ENCODE measurements around the gene FARP1.

DNA sequence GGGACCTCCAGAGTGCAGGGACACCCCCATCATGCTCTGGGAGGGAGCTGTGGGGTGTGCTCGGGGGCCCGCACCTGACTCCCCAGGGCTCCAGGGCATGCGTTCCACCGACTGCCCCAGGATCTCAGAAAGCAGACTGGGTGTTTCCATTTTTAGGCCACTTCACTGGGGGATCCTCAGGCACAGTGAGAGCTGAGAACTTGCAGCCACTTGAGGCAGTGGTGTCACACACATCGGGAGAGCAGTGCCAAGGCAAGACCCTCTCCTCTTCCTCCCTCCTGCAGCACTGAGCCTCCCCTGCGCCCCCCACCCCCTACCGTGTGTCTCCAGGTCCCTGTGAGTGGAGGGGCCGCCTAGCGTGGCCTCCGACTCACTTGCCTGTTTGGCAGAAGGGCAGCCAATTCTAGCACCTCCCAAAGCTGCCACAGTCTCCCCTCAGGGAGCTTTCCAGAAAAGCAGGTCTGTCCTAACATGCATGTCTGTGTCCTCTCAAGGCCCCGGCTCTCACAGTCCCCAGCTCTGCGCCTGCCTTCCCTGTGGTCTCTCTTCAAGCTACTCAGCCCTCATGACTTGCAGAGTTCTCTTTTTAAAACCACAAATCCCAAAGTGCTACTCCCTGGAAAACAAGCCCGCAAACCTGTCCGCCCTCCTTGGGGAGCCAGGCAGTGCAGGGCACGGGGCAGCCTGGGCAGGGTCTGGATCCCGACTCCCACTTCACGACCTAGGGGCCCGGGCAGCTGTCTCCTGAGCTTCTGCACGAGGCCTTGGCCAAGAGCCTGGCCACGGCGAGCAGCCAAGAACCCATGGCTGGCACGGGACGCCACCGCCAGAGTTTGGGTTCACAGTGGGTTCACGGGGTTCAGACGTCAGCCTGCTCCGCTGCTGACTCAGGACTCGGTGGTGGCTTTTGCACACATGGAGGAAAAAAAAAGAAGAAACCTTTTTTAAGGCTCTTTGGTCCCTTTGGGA lies 339.9 kb downstream of the FARP1 start:
- TF ChIP-seq, protein P1, sequence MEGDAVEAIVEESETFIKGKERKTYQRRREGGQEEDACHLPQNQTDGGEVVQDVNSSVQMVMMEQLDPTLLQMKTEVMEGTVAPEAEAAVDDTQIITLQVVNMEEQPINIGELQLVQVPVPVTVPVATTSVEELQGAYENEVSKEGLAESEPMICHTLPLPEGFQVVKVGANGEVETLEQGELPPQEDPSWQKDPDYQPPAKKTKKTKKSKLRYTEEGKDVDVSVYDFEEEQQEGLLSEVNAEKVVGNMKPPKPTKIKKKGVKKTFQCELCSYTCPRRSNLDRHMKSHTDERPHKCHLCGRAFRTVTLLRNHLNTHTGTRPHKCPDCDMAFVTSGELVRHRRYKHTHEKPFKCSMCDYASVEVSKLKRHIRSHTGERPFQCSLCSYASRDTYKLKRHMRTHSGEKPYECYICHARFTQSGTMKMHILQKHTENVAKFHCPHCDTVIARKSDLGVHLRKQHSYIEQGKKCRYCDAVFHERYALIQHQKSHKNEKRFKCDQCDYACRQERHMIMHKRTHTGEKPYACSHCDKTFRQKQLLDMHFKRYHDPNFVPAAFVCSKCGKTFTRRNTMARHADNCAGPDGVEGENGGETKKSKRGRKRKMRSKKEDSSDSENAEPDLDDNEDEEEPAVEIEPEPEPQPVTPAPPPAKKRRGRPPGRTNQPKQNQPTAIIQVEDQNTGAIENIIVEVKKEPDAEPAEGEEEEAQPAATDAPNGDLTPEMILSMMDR (IDR thresholded peaks at IDR 0.05) = no peak
- no peak for TF ChIP-seq POLR2A (IDR thresholded peaks at IDR 0.05)
